ENCODE data around the gene SUSD4.

Gene SUSD4

GRCh38 chr1:223175633-223176032, 188.3 kb downstream of the SUSD4 start:
- DNase-seq, result no peak

DNA sequence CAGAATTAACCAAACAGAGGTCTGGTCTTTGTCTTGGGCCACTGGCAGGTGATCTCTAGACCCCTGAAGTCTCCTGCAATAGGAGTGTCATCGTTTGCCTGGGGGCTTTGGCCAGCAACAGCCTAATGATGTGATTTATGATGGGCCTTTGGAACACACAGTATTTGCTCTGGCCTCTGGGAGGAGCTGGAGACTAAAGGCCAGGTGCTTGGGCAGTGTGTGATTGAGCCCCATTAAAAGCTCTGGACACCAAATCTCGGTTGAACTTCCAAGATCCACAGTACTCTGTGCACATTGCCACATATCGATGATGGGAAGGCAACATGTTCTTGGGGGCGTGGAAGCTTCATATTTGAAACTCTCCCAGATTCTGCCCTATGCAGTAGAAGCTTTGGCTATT, 188.9 kb downstream of the SUSD4 start:
- DNase-seq, result no peak

Data from NCI-H187 treated with DMSO at 0.1 percent for 48 hours (cell line).